ENCODE measurements around the gene NPAS3.

NPAS3 gene

DNA sequence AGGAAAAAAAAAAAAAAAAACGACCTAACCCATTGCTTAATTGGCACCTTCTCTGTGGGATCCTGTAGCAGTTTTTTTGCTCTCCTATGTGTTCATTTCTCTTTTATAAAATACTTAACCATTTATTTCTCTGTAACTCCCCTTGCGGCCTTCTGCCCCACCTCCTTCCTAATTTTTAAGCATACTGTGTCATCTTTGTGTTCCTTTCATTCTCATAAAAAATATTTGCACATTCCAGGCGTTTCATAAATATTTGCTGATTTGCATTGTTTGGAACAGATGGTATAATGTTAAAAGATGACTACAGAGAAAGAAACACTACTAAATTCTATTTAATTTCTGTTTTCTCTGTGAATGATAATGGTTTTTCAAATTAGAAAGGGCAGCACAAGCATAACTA lies 77.9 kb downstream of the NPAS3 start:
- DNase-seq (ENCODE audit: low read depth), result no peak

DNA sequence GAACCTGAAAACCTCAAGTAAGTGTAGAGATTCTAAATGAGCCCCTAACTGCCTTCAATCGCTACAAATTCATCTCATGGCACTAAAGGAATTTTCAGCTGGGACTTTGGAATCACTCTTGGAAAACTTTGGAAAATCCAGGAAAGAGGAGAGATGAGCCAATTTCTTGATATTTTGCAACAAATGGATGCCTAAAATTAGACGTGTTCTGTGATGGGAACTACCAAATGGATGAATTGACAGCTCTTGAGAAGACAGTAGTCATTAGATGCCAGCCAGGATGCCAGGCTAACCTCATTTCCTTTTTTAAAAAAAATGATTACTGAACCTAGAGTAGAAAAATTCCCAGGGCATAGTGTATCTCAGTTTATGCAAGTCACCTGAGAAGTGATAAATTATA lies 78.3 kb downstream of the NPAS3 start:
- DNase-seq (ENCODE audit: low read depth), result no peak

DNA sequence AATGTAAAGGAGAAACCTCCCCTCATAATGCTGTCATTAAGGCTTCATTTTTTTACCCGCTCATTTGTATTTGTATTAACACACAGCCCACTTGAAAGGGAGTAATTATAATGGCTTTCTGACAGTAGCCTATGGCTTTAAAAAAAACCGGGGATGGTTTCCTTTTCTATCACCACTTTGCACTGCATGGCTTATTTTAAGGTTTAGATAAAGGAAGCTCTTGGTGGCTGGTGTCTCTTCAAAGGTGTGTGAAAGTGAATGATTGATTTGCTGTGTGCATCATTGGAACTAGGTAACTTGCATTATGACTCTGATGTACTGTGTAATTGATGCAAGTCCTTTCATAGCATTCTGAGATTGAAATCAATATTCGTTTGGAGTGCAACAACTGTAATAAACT lies 80.7 kb downstream of the NPAS3 start:
- DNase-seq (ENCODE audit: low read depth), result no peak

DNA sequence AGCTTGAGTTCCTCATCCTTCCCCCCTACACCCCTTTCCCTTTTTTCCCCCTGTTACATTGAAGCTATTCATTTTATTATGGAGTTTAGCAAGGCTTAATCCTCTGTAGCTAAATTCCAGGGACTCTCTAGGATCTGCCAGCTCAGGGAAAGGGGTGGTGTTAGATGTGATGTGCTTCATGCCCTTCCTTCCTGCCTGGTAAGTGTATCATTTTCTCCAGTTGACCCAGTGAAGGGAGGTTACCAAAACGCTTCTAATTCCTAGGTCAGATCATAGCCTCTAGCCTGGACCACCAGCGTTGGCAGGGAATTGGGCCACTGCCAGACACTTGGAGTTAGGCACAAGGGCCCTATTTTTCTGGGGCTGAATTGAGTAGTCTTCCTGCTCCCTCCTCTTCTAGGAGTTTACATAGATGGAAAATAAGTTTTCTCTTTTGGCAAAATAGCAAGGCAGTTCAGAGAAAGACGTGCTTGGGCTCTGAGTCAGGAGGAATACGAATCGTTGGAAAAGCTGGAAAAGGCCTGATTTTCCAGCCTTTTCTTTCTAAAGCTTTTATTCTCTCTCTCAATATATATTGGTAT lies 88.3 kb downstream of the NPAS3 start:
- no peak for DNase-seq (ENCODE audit: low read depth)

DNA sequence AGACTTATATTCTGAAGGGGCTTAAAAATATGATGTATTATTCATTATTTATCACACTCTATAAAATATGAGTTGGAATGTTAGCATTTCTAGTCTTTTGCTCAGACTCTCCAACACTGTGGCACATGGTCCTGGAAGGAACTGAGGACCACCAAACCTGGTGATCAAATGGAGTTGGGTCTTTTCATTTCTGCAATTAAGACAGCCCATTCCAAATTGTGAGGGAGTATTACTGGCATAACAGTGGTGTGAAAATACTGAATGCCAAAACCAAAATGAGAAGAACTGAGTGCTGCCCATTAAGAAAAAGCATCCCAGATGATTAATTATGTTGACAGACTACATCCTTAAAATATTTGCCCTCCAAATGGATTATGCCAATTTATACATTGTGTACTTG lies 90.8 kb downstream of the NPAS3 start:
- DNase-seq (ENCODE audit: low read depth), result no peak

DNA sequence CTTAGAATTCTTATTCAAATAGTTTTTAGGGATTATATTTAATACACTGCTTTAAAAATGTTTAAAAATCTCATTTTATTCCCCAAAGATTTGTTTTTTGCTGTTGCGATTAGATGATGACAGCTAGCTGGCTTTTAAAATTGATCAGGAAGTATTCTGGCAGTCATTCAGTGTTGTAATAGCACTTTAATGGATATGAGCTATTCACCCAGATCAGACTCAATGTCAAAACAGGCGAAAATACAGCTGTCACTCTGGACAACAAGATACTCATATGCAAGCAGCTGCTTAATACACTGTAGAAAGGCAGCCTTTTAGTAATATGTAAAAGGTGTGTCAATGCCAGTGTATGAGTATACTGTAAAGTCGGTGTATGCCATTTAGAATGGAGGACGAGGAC lies 91.7 kb downstream of the NPAS3 start:
- DNase-seq (ENCODE audit: low read depth), result no peak

DNA sequence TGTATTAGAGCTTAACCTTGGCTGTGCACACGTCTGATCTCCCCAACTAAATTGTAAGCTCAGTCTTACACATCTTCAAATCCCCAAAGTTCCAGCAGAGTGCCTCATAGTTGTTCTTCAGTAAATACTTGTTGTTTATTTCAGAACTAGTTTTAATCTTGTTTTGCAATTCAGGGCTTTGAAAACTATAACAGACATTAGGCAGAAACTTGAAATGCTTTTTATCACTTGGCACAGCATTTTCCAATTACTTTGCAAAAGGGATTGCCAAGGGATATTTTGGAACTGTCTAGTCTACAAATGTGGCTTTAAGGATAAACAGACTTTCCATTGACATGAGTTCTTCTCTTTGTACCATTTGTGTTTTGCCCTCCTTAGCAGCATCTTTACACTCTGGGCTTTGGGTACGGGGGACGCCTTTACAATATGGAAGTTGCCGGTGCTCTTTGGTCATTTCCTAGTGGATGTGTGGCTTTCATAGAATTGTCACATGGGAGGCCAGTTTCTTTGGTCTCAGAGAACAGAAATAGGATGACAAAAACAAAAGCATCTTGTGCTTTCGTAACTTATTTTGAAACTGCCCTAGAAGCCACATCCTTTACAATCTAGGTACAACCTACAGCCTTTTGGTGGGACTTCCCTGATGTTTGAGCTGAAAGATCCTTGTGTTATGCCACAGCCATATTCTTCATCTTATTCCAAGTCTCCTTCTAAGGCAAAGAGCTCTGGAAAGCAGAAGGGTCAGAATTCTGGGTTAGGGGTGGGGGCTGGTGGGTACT lies 96.9 kb downstream of the NPAS3 start:
- DNase-seq (ENCODE audit: low read depth), result no peak

DNA sequence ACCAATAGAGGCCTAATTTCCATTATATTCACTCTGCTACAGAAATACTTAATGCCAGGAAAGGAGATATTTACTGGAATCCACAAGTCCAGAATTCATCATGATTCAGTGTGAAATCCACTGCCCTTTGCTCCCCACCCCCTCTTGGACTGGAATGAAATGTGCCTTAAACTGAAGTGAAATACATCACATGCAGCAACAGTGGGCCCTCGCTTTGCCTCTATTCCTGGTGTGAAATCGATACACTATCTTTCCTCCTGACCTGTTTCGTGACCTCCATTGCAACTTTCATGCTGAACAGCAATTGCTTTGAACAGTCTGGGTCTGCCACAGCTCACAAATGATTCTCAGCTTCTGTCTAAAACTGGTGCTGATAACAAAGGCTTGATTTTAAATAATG lies 100.6 kb downstream of the NPAS3 start:
- DNase-seq (ENCODE audit: low read depth), result no peak

DNA sequence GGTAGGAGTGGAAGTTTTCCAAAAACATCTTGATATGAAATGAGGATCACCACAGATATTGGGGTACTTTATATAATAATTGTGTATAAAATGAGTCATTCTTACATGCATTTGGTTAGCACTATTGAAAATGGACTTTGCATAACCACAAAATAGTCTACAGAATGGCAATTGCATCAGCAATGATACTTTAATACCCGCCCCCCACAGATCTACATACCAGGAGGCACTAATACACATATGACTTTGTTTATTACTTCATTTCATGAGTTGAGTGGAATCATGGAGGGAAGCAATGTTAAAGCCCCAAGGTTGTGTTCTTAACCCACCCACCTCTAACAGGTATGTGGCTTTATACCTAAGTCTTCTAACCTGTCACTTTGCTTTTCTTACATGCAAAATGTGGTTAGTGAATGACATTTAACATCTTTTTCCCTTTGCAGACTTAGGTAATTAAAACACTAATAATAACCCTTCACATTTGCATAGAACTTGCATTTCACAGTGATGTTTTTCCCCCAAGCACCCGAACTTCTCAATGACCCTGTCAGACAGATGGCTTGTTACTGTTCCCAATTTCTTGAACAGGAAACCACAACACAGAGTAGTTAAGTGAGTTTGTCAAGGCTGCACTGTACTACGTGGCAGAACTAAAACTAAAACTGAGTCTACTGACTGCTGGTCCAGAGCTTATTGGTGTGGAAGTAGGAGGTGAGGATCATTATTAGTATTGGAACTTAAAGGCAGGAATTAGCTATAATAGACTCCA lies 101.9 kb downstream of the NPAS3 start:
- no peak for DNase-seq (ENCODE audit: low read depth)

DNA sequence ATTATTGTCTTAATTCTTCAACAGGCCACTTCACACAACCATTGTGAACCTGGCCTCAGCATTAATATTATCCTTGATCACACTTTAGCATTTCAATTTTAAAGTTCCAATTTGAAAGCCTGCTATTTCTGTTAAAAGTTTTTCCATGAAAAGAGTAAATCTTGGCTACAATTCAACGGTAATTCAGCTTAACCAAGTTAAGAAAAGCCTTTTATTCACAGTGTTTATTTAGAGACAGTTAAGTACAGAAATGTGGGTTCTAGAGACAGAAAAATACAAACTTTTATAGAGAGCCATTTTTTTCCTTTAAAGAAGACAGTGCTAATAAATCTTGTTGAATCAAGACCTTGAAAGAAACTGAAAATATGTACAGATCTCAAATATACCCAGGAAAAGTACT lies 103.9 kb downstream of the NPAS3 start:
- DNase-seq (ENCODE audit: low read depth), result no peak

DNA sequence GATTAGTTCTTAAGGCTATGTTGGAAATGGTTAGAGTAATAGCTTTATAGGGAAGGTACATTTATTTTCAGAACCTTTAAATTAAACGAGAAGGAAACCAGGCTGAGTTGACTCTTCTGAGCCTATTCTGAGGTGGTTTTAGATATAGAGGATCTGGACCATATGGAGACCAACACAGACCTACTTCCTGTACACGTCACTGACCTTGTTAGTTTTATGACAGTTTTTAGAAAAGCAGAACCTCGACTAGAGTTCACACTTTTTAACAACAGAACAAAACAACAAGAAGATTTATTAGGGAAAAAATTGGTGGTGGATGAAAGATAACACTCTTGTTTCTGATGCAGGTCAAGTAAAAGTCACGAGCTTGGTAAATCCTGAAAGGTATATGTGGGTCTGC lies 107.1 kb downstream of the NPAS3 start:
- no peak for DNase-seq (ENCODE audit: low read depth)

DNA sequence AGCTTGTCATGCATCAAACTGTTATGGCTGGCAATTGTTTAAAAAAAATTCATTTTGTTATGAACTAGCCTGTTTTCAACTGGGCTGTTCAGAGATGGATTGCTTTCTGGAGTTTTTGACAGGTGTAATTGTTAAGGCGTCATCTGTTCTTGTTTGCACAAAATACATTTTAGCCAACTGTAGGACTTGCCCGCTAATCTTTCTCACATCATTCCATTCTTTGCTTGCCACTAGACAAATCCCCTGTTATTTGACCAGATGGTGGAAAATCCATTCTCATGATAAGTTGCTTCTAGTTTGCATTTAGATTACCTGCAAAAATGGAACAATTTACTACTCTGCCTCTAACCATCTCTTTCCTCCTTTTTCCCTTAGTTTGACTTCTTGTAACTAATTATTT lies 114.3 kb downstream of the NPAS3 start:
- DNase-seq (ENCODE audit: low read depth), result no peak

DNA sequence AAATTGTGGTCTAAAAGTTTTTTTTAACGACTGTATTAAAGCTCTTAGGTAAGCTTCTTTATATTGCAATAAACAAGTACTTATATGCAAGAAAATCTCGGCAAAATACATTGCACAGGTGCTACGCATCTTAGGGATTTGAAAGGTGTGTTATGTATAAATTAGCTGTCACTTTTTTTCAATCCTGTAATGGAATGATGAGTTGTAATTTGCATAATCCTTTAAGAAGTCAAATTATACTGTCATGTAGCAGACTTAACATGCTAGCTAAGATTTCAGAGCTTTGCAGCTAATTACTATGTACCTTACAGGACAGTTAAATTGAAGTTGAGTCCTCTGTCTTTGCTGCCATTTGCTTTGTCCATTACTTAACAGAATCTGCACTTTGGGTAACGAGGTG lies 117.5 kb downstream of the NPAS3 start:
- DNase-seq (ENCODE audit: low read depth), result no peak

DNA sequence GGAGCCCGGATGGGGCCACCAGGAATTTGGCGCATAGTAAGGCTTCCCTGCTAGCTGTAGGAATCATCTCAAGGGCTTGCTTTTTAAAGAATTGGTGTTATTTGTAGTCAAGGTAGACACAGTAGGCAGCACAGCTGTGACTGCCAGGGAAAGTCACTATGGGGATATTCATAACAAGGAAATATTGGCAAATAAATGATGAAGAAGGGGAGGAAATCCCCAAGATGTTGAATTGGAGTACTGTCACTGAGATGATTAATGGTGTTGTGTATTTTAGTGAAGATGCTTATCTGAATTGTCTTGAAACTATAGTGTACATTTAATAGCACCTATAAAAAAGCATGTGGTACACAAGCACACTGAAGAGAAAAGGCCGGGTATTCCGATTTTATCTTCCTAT lies 118.9 kb downstream of the NPAS3 start:
- no peak for DNase-seq (ENCODE audit: low read depth)

DNA sequence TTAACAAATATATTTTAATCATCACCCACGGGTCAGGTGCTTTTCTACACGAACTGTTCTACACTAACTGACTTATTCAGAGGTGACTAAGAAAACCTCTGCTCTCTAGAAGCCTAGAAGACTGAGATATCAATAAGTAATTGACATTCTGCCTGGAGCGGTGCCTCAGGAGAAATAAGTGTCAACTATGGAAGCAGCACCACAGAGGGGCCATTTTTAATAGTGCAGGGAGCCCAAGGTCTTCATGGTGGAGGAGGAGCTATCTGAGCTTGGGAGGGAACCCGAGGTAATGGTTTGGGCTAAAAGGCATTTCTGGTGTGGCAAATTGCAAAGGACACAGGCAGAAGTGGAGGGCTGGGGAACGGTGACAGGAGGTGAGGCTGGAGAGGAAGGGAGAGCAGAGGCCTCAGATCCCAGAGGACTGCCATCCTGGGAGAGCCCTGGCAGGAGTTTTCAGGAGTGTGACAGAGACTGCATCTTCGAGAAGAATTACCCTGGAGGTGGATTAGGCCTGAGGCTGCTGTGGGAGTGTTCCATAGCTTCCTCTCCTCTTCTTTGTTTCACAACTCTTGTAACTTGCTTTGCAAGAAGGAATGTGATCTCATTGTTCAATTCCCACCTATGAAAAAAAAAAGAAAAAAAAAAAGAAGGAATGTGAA lies 123.1 kb downstream of the NPAS3 start:
- DNase-seq (ENCODE audit: low read depth), result no peak

DNA sequence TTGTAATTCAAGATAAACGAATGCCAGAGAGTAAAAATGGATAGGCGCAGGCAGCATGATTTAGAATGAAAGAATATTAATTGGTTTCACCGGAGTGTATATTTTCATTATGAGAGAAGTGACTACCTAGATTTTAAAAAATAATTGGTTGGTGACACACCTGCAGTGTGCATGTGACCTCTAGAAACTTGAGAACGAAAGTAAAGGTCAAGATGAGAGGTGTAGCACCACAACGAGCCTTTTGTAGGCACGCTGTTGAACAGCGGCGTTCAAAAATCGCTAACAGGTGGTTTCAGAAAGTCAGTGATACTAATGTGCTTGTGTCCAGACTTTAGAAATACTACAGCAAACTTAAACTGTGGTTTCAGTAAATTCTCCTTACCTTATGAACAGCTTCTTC lies 123.8 kb downstream of the NPAS3 start:
- no peak for DNase-seq (ENCODE audit: low read depth)

DNA sequence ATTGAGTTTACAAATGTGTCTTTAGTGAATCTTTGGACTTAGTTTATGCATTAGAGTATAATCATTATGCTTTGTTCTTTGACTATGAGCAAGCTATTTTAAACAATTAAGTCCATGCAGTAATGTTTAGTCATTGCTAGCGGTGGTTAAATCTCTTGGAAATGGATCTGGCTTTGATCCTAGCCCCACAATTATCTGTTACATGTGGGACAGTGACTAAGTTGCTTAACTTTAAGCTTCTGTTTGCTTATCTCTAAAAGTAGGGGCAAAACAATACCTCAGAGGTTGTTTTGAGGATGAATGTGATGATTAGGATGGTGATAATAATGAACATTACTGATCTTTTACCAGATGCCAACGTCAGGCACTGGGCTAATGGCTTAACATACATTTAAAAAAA lies 124.2 kb downstream of the NPAS3 start:
- no peak for DNase-seq (ENCODE audit: low read depth)

DNA sequence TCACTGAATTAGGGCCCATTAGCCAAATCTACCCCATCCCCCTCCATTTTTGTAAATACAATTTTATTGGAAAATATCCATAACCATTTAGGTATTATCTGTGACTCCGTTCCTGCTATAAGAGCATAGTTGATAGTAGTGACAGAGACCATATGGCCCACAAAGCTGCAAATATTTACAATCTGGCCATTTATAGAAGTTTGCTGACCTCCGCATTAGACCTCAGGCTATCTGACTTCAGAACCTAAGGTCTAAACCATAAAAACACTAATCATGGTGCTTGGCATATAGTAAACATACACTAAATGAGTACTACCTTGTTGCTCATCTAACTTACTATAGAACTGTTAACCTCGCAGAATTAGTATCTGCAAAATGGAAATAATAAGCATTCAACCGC lies 124.8 kb downstream of the NPAS3 start:
- no peak for DNase-seq (ENCODE audit: low read depth)

DNA sequence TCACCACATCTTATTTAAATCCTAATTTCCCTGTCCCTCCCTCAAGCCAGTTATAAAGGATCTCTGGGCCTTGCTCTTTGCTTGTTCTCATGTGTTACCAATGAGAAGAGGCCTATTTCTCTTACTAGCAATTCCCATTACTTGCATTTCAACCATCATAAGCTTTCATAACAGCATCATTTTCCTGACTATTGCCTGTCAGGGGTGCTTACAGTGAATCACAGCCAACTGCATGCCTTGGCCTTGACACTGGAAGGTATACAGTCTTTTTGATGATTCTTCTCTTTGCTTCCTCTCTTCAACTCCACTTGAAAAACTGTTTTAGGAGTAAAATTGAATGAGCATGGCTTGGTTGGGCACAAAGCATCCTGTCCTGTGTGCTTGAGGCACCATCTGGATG lies 127.0 kb downstream of the NPAS3 start:
- no peak for DNase-seq (ENCODE audit: low read depth)

DNA sequence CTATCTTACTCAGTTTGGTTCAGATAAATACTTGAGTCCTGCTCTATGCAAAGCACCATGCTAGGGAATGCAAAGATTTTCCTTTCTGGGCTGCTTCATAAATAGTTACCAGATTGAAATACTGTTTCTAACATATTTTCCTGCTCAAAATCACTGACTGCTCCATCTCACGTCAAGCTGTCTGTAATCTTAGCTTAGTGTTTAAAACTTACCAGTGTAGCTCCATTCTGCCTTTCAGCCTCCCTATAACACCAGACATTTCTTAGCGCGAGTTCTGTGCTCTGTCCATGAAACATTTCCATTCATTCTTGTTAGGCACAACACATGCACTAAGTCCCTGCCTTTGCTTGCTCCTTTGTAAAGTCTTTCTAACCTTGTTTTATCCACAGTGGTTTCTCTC lies 129.4 kb downstream of the NPAS3 start:
- DNase-seq (ENCODE audit: low read depth), result no peak

DNA sequence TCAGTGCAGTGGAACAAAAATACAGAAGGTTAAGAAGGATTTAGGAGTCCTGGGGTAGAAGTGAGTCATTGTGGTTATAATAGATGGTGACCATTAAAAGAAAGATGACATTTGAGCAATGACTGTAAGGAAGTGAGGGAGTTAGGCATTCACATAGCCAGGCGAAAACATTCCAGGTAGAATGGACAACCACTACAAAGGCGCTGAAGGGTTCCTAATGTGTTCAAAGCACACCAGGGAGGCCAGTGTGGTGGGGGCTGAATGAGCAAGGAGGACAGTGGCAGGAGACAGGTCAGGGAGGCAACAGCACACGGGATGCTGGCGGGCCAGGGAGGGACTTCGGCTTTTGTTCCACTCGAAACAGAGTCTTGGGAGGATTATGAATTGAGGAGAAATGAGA lies 129.9 kb downstream of the NPAS3 start:
- no peak for DNase-seq (ENCODE audit: low read depth)

DNA sequence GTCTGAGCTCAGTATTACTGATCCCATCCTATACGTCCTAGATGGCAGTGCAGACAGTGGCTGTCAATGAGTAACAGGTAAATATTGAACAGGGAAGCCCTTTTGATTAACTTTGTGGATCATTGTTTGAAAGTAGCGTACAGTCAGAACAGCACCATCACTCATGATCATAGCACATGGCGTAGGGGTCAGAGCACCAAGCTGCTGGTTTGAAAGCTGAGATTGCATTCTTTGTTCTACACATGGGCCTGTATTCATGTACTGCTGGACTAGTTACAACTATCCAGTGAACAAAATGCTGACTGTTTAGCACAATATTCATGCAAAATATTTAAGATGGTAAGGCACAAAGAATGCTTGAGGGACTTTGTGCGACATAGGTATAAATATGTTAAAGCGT lies 131.8 kb downstream of the NPAS3 start:
- DNase-seq (ENCODE audit: low read depth), result no peak

DNA sequence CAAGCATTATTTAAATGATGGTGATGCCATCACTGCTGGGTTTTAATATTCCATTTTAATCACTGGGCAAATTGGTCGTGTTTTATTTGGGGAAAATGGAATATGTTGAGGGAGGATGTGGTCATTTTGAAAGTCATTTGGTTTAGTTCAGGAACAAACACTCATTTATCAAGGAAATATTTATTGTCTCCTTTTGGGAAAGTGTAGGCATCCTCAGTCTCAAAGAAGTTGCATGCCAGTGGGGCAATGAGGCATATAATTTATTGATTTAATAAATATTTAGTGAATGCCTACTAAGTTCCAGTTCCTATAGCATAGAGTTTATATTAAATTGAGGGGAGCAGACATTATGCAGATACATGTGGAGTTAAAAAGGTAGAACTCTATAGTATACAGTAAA lies 134.3 kb downstream of the NPAS3 start:
- DNase-seq (ENCODE audit: low read depth), result no peak
